HG02588 (cell line): ENCODE results near the gene SCUBE1.

ENCODE experiments used
- ATAC-seq: cut with Tn5 transposase; IDR thresholded peaks from one replicate; pipeline ENCODE4 v1.9.1; 2021; ENCODE audit warnings: mild to moderate bottlenecking, moderate library complexity; ENCODE audit not compliant: unreplicated experiment

Gene SCUBE1

DNA sequence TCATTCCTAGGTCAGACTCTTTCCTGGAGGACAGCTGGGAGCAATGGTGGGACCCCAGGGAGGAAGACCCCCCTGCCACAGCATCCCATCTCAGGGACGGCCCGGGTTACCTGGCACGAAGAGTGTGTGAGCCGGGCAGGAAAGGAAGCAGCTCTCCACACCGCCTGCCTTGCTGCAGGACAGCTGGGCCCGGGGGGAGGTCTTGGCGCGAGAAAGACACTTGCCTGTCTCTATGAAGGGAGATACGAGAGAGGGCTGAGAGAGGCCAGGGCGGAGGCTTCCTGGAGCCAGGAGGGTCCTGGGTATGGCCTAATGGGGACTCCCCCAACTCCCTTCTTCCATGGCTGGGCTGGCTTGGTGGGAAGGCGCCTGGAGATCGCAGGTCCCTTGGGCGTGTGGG, 120.2 kb downstream of the SCUBE1 start:
- no peak for ATAC-seq

GRCh38 chr22:43222262-43222661, 120.9 kb downstream of the SCUBE1 start:
- no peak for ATAC-seq

DNA sequence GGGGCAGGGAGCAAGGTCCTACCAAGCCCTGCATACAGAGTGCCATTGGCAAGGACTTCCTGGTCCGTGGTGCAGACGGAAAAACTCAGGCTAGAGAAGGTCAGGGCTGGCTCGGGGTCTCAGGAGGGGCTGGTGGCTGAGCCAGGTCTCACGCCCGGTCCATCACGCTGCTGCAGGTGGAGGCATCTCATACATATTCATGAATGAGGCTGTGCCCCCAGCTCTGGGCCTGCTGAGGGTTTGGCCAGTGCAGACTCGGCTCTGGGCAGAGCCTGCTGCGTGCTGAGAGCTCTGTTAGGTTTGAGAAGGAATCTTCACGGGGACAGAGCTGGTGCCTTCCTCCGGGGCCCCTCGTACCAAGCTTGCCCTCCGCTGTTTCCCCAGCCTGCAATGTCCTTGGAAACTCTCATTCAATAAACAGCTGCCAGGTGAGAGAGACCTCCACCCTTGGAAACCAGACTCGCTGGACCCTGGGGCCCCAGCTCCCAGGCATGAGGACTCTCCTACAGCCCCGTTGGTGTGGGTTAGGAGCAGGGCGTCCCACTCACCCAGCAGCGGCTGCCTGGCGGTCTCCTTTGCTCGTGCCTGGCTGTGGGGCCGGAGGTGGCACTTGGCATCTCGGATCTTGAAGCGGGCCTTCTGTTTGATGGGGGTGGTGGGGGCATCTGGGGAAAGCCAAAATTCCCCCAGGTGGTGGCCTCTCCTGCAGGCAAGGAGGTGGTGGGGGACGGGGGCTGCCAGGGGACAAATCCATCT, 122.4 kb downstream of the SCUBE1 start:
- no peak for ATAC-seq

GRCh38 chr22:43218786-43219185, 124.4 kb downstream of the SCUBE1 start:
- no peak for ATAC-seq

GRCh38 chr22:43217285-43218030, 125.7 kb downstream of the SCUBE1 start:
- ATAC-seq: no peak

DNA sequence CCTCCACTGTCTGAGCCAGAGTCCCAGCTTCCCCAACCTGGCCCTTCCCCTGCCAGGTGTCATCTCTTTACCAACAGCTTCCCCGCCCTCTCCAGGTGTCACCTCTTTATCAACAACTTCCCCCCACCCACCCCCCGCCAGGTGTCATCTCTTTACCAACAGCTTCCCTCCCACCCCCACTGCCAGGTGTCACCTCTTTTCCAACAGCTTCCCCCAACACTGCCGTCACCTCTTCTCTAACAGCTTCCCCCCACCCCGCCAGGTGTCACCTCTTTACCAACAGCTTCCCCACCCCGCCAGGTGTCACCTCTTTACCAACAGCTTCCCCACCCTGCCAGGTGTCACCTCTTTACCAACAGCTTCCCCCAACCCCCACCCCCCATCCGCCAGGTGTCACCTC, 126.4 kb downstream of the SCUBE1 start:
- ATAC-seq: no peak

DNA sequence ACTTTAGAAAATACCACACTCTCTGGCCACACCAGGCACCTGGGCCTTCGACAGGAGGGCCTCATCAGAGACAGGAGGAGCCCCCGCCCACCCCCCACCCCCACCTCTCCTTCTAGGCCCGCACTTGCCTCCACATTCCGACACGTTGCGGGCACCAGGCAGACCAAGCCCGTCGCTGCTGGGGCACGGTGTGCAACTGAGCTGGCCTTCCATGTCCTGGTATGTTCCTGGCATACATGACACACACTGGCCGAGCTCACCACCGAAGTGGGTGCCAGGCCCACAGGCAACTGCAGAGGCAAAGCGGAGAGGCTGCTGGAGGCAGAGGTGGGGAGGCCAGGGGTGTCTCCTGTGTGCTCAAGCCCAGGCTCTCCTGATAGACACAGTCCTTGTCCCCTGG, 129.2 kb downstream of the SCUBE1 start:
- no peak for ATAC-seq

- no peak for ATAC-seq
Measured at GRCh38 chr22:43213051-43213450, 130.1 kb downstream of the SCUBE1 start.

GRCh38 chr22:43212434-43212952, 130.7 kb downstream of the SCUBE1 start:
- ATAC-seq: no peak

- no peak for ATAC-seq
Measured at GRCh38 chr22:43211941-43212433, 131.2 kb downstream of the SCUBE1 start.

DNA sequence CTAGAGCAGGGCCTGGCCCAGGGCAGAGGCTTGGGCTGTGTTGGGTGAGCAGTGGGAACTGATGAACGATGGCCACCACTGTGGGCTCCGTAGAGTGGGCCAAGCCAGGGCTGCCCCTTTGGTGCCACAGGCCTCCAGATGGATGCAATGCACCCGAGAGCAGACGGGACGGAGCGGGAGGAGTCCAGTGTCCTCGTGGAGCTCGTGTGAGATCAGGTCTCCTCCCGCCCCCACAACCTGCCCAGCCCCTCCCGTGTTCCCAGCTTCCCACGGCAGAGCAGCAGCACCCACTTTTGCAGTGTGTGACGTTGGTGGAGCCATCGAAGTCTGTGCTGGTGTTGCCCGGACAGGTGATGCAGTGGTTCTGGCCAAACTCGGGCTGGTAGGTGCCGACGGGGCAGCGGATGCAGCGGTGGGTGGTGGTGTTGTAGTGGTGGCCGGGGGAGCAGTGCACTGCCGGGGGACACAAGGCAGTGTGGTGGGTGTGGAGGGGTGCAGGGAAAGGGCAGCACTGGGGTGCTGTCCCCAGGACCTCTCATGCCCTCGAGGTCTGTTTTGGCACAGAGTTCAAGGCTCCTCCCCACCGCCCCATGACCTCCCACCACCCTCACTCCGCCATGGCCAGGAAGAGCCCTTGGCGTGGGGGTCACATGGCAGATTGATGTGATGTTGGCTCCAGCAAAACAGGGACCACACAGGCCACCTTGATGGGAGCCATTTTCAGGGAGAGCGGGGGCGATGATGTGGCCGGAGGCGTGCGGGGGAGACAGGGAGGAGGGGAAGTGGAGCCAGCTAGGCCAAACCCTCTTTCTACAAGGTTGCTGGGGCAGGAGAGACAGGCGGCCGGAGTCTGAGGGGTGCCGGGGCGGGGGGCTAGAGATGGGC, 132.3 kb downstream of the SCUBE1 start:
- no peak for ATAC-seq

GRCh38 chr22:43209971-43210370, 133.2 kb downstream of the SCUBE1 start:
- ATAC-seq: no peak

DNA sequence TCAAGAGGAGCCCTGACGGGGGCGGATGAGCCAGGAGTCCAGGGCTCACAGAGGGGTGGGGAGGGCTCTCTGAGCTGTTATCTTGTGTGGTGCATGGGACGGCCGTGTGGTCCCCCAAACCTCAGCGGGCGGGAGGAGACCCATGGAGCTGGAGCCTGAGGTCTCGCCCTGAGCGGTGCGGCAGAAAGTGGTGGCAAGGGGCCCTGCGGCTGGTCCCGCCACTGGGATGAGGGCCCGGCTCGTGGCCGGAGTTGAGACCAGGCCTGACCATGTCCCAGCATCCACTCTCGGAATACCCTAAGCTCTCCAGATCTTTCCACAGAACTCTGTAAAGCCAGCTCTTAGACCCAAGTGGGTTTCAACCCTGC, 133.7 kb downstream of the SCUBE1 start:
- no peak for ATAC-seq

- ATAC-seq: no peak
Measured at GRCh38 chr22:43208703-43209522, 134.3 kb downstream of the SCUBE1 start.

DNA sequence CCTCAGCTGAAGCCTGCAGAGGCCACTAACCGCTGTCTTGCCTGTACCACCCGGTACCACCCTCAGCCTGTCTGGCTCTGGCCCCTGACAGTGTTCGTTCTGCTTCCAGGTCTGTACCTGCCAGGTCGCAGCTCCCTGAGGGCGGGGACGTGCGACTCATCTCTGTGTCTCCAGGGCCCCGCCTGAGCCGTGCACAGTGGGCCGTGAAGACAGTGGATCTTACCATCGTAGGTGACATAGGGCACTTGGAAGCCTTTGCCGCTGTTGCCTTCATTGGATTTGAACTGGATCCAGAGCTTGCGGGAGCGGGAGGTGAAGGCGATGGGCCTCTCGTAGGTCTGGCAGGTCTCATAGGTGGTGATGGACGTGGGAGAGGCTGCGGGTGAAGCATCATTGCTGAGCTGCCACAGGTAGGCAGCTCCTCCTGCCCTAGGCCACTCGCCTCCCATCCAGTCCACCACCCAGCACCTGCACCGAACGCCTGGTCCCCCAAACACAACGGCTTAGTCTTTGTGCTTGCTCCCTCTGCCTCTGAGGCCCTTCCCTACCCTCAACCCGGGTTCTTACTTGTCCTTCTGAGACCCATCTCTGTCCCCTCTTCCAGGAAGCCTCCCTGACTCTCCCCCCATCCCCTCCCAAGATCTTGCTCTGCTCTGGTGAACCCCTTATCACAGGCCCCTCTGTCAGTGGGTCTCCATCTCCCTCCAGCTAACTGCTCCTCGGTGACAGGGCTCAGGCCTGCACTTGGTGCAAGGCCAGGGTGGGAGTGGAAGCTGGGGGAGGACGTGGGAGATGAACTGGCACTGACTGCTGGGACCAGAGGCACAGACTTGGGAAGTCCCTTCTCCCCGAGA, 135.1 kb downstream of the SCUBE1 start:
- no peak for ATAC-seq

DNA sequence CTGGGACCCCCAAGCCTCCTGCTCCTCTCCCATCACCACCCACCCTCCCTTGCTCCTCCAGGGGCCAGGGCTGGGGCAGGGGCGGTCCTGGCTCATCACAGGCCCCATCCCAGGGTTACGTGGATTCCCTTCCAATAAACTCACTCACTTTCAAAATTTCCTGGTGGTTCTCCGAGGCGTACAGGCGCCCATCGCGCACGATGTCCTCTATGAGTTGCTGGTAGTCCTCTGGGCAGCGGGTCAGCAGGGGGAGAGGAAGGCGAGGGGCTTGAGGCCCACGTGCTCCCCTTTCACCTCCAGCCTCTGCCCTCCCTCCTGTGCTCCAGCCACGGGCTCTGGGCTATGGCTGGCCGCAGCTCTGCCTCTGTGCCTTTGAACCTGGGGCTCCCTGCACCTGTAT, 135.8 kb downstream of the SCUBE1 start:
- no peak for ATAC-seq

- ATAC-seq: no peak
Measured at GRCh38 chr22:43206509-43207161, 136.5 kb downstream of the SCUBE1 start.

- no peak for ATAC-seq
Measured at GRCh38 chr22:43205748-43206508, 137.2 kb downstream of the SCUBE1 start.
